ENCODE measurements around the gene SLC22A31.
"Not testable (repeated sequence)": the region's sequence is repeated elsewhere in the genome, so short reads cannot be mapped to it uniquely, and the experiment has no call there.

The SLC22A31 gene

GRCh38 chr16:89192956-89193575 is 7.3 kb downstream of the SLC22A31 start:
- DNase-seq = peak; percentile 32

GRCh38 chr16:89192186-89192955 is 8.0 kb downstream of the SLC22A31 start:
- peak; percentile 59 for DNase-seq

GRCh38 chr16:89191901-89192185 is 8.5 kb downstream of the SLC22A31 start:
- DNase-seq = no peak

GRCh38 chr16:89191033-89191900 is 9.1 kb downstream of the SLC22A31 start:
- DNase-seq = no peak

- DNase-seq = no peak
Measured at GRCh38 chr16:89190150-89190958, 10.0 kb downstream of the SLC22A31 start.

- no peak for DNase-seq
Measured at GRCh38 chr16:89189358-89190025, 10.8 kb downstream of the SLC22A31 start.

GRCh38 chr16:89188471-89189357 is 11.6 kb downstream of the SLC22A31 start:
- DNase-seq = not testable (repeated sequence)

GRCh38 chr16:89187770-89188392 is 12.5 kb downstream of the SLC22A31 start:
- DNase-seq = no peak

GRCh38 chr16:89187032-89187769 is 13.1 kb downstream of the SLC22A31 start:
- peak; percentile 31 for DNase-seq

- DNase-seq = not testable (repeated sequence)
Measured at GRCh38 chr16:89186593-89187031, 13.7 kb downstream of the SLC22A31 start.

GRCh38 chr16:89185887-89186592 is 14.3 kb downstream of the SLC22A31 start:
- not testable (repeated sequence) for DNase-seq

- DNase-seq = no peak
Measured at GRCh38 chr16:89184933-89185794, 15.2 kb downstream of the SLC22A31 start.

GRCh38 chr16:89184677-89184932 is 15.7 kb downstream of the SLC22A31 start:
- no peak for DNase-seq

- no peak for DNase-seq
Measured at GRCh38 chr16:89183975-89184676, 16.2 kb downstream of the SLC22A31 start.

GRCh38 chr16:89183463-89183862 is 16.9 kb downstream of the SLC22A31 start:
- no peak for DNase-seq

GRCh38 chr16:89179656-89180315 is 20.6 kb downstream of the SLC22A31 start:
- no peak for DNase-seq

GRCh38 chr16:89179148-89179484 is 21.2 kb downstream of the SLC22A31 start:
- no peak for DNase-seq

Measured in hematopoietic multipotent progenitor cell treated with erythropoietin and hydrocortisone succinate and interleukin-3 and kit ligand, for 8 days (in vitro differentiated cells).